ENCODE data around the gene ERGIC3.

ERGIC3 gene

GRCh38 chr20:35556871-35557270 is 15.0 kb downstream of the ERGIC3 start:
- no peak for TF ChIP-seq EZH2 (IDR thresholded peaks at IDR 0.05; ENCODE audit: borderline replicate concordance, low read length)
- no peak for TF ChIP-seq CTCF (IDR thresholded peaks at IDR 0.05; ENCODE audit: low read length)
- Histone ChIP-seq H3K27ac (ENCODE audit: low read depth, low read length, poor library complexity, severe bottlenecking) (no peak overlapping the region), H3K9me2 (ENCODE audit: low read depth, low read length) (no peaks in the 10 kb centered on the region), H3K9me3 (ENCODE audit: low read length) (no peaks in the 10 kb centered on the region), H2AFZ (ENCODE audit: low read length) (no peak overlapping the region), H3K9ac (ENCODE audit: low read length) (no peak overlapping the region), H3K27me3 (ENCODE audit: insufficient read depth, low read length) (no peaks in the 10 kb centered on the region), H3K4me2 (ENCODE audit: low read length) (no peak overlapping the region), H4K20me1 (ENCODE audit: insufficient read depth, low read length) (no peaks in the 10 kb centered on the region), H3K36me3 (ENCODE audit: insufficient read depth, low read length) (peaks cover 53% of the 10 kb centered on the region; the same call in 1 of the 2 replicates), H3K4me3 (ENCODE audit: low read depth, low read length, poor library complexity, severe bottlenecking) (no peak overlapping the region), H3F3A (ENCODE audit: insufficient read depth, low read length) (no peaks in the 10 kb centered on the region), H3K79me2 (ENCODE audit: insufficient read depth, low read length) (no peaks in the 10 kb centered on the region), H3K4me1 (ENCODE audit: insufficient read depth, low read length, severe bottlenecking) (peaks cover 11% of the 10 kb centered on the region)

- Histone ChIP-seq H3K27ac (ENCODE audit: low read depth, low read length, poor library complexity, severe bottlenecking) (no peak overlapping the region), H2AFZ (ENCODE audit: low read length) (no peak overlapping the region), H3K9me3 (ENCODE audit: low read length) (no peaks in the 10 kb centered on the region), H3K9me2 (ENCODE audit: low read depth, low read length) (no peaks in the 10 kb centered on the region), H3K4me2 (ENCODE audit: low read length) (no peak overlapping the region), H3K9ac (ENCODE audit: low read length) (no peak overlapping the region), H3K4me3 (ENCODE audit: low read depth, low read length, poor library complexity, severe bottlenecking) (no peak overlapping the region), H3K36me3 (ENCODE audit: insufficient read depth, low read length) (peaks cover 41% of the 10 kb centered on the region; the same call in 1 of the 2 replicates), H3K4me1 (ENCODE audit: insufficient read depth, low read length, severe bottlenecking) (peaks cover 15% of the 10 kb centered on the region), H3K27me3 (ENCODE audit: insufficient read depth, low read length) (no peaks in the 10 kb centered on the region), H3K79me2 (ENCODE audit: insufficient read depth, low read length) (no peaks in the 10 kb centered on the region), H3F3A (ENCODE audit: insufficient read depth, low read length) (no peaks in the 10 kb centered on the region), H4K20me1 (ENCODE audit: insufficient read depth, low read length) (no peaks in the 10 kb centered on the region)
- no peak for TF ChIP-seq CTCF (IDR thresholded peaks at IDR 0.05; ENCODE audit: low read length)
- TF ChIP-seq EZH2 (IDR thresholded peaks at IDR 0.05; ENCODE audit: borderline replicate concordance, low read length): no peak
These were observed 16.6 kb downstream of the ERGIC3 start for GRCh38 chr20:35558451-35558850.

- no peak overlapping the region for H3K27ac ChIP-seq (ENCODE audit: low read depth, low read length, poor library complexity, severe bottlenecking)
- no peak overlapping the region for H2AFZ ChIP-seq (ENCODE audit: low read length)
- H3K9ac ChIP-seq (ENCODE audit: low read length): no peak overlapping the region
- H3K4me2 ChIP-seq (ENCODE audit: low read length): no peak overlapping the region
- H3F3A ChIP-seq (ENCODE audit: insufficient read depth, low read length): no peaks in the 10 kb centered on the region
- H3K36me3 ChIP-seq (ENCODE audit: insufficient read depth, low read length): peaks cover 34% of the 10 kb centered on the region; the same call in 1 of the 2 replicates
- no peaks in the 10 kb centered on the region for H4K20me1 ChIP-seq (ENCODE audit: insufficient read depth, low read length)
- peaks cover 15% of the 10 kb centered on the region for H3K4me1 ChIP-seq (ENCODE audit: insufficient read depth, low read length, severe bottlenecking)
- TF ChIP-seq EZH2 (IDR thresholded peaks at IDR 0.05; ENCODE audit: borderline replicate concordance, low read length) (no peak), CTCF (IDR thresholded peaks at IDR 0.05; ENCODE audit: low read length) (no peak)
- H3K9me2 ChIP-seq (ENCODE audit: low read depth, low read length): no peaks in the 10 kb centered on the region
- no peaks in the 10 kb centered on the region for H3K9me3 ChIP-seq (ENCODE audit: low read length)
- H3K4me3 ChIP-seq (ENCODE audit: low read depth, low read length, poor library complexity, severe bottlenecking): no peak overlapping the region
- no peaks in the 10 kb centered on the region for H3K79me2 ChIP-seq (ENCODE audit: insufficient read depth, low read length)
- no peaks in the 10 kb centered on the region for H3K27me3 ChIP-seq (ENCODE audit: insufficient read depth, low read length)
These were observed 17.3 kb downstream of the ERGIC3 start for GRCh38 chr20:35559042-35559693.
